HCT116 (cell line): Measurements from ENCODE around the gene TMEM135.

Experiments
- EZH2phosphoT487 ChIP-seq: fragments of 200-600 bp; IDR thresholded peaks from 2 replicates; pipeline ENCODE4 v1.6.1; 2018; ENCODE audit warnings: antibody characterized with exemption, borderline replicate concordance
- FOSL1 ChIP-seq: IDR thresholded peaks from 2 replicates; pipeline ENCODE4 v1.6.1; 2012; ENCODE audit warnings: low read depth
- POLR2A ChIP-seq: IDR thresholded peaks from 2 replicates; pipeline ENCODE4 v1.7.0; 2011; ENCODE audit warnings: borderline replicate concordance; ENCODE audit not compliant: insufficient read depth, insufficient read length; ENCODE audit errors: extremely low read depth
- POLR2AphosphoS5 ChIP-seq: IDR thresholded peaks from 2 replicates; pipeline ENCODE4 v1.6.1; 2011; ENCODE audit warnings: mild to moderate bottlenecking, low read depth, low read length, moderate library complexity
- RAD21 ChIP-seq: IDR thresholded peaks from 2 replicates; pipeline ENCODE4 v1.6.1; 2012; ENCODE audit warnings: low read depth, mild to moderate bottlenecking
- SIN3A ChIP-seq: IDR thresholded peaks from 2 replicates; pipeline ENCODE4 v1.6.1; 2012; ENCODE audit warnings: low read depth
- YY1 ChIP-seq: IDR thresholded peaks from 2 replicates; pipeline ENCODE4 v1.6.1; 2011; ENCODE audit warnings: low read length, low read depth, moderate library complexity, mild to moderate bottlenecking; ENCODE audit not compliant: insufficient replicate concordance; ENCODE audit errors: extremely low read depth
- TF ChIP-seq, protein P1 (sequence below): IDR thresholded peaks from 2 replicates; pipeline ENCODE4 v1.6.1; 2012
- TF ChIP-seq, protein P2 (sequence below), 3 experiments: fragments of 200-600 bp in 1 of 3; sonication (generic) in 1 of 3; IDR thresholded peaks in 2 of 3; conservative IDR thresholded peaks in 1 of 3; 2 replicates each; pipeline ENCODE4 v1.5.1; 2012 to 2017; ENCODE audit warnings: low read depth in 2 of 3, low read length in 2 of 3, antibody characterized with exemption in 1 of 3, borderline replicate concordance in 1 of 3, control low read depth in 1 of 3, mild to moderate bottlenecking in 1 of 3, mixed read lengths in 1 of 3, mixed run types in 1 of 3, moderate library complexity in 1 of 3; ENCODE audit not compliant: insufficient read depth in 1 of 3

DNA sequence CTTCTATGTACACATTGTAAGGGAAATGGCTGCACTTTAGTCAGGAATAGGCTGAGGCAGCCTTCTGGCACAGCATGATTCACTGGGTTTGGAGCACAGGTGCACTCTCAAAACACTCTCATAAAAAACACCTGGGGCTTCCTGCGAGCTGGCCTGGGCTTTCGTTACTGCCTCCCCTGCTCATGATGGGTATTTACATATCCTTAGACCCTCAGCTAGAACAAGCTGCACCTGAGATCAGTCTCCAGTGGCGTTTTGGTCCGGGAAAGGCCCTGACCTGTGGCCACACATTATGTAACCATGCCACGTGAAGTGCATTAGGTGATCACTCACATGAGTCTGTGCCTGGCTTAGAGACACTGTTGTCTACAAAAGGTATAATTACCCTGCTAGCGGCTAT lies 321.7 kb downstream of the TMEM135 start:
- TF ChIP-seq EZH2phosphoT487 (no peak), POLR2A (no peak), FOSL1 (no peak), POLR2AphosphoS5 (no peak), SIN3A (no peak), RAD21 (no peak), YY1 (no peak)
- TF ChIP-seq, protein P1, sequence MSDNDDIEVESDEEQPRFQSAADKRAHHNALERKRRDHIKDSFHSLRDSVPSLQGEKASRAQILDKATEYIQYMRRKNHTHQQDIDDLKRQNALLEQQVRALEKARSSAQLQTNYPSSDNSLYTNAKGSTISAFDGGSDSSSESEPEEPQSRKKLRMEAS, result no peak
- TF ChIP-seq, protein P2, sequence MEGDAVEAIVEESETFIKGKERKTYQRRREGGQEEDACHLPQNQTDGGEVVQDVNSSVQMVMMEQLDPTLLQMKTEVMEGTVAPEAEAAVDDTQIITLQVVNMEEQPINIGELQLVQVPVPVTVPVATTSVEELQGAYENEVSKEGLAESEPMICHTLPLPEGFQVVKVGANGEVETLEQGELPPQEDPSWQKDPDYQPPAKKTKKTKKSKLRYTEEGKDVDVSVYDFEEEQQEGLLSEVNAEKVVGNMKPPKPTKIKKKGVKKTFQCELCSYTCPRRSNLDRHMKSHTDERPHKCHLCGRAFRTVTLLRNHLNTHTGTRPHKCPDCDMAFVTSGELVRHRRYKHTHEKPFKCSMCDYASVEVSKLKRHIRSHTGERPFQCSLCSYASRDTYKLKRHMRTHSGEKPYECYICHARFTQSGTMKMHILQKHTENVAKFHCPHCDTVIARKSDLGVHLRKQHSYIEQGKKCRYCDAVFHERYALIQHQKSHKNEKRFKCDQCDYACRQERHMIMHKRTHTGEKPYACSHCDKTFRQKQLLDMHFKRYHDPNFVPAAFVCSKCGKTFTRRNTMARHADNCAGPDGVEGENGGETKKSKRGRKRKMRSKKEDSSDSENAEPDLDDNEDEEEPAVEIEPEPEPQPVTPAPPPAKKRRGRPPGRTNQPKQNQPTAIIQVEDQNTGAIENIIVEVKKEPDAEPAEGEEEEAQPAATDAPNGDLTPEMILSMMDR (IDR thresholded peaks at IDR 0.05 in 2 of 3, conservative IDR thresholded peaks at IDR 0.05 in 1 of 3; ENCODE audit: borderline replicate concordance in 1 of 3, insufficient read depth in 1 of 3, low read depth in 2 of 3, low read length in 2 of 3), result no peak
